Right atrium auricular region (tissue), 2 donors: ENCODE data around the gene CD6. TPM values are rescaled to one million over a fixed set of nuclear protein-coding genes. Genes with fewer than 3 reads are reported as not detected.
"Not testable (repeated sequence)": the region's sequence is repeated elsewhere in the genome, so short reads cannot be mapped to it uniquely, and the experiment has no call there.

Source experiments
- DNase-seq: peaks from one replicate; pipeline ENCODE4 v3.0.0-alpha.2; 2019; ENCODE audit warnings: low spot score
- H3K27ac ChIP-seq, 2 donors: fragments of 200-600 bp; sonication (generic); 1 replicate in 1 of 2; 2 replicates in 1 of 2; pipeline ENCODE4 v1.5.1; 2016 to 2019
- H3K27me3 ChIP-seq, 2 donors: fragments of 200-600 bp; sonication (generic); one replicate each; pipeline versions ENCODE4 v1.5.1 to v1.6.0; 2017 to 2019
- H3K36me3 ChIP-seq: fragments of 200-600 bp; sonication (generic); one replicate; pipeline ENCODE4 v1.5.1; 2016
- H3K4me1 ChIP-seq, 2 donors: fragments of 200-600 bp; sonication (generic); one replicate each; pipeline versions ENCODE4 v1.5.1 to v1.6.0; 2017 to 2019
- H3K4me3 ChIP-seq, 2 donors: fragments of 200-600 bp; sonication (generic); 1 replicate in 1 of 2; 2 replicates in 1 of 2; pipeline ENCODE4 v1.5.1; 2017 to 2019; ENCODE audit warnings: mild to moderate bottlenecking in 1 of 2, moderate library complexity in 1 of 2
- H3K9me3 ChIP-seq, 2 donors: fragments of 200-600 bp; sonication (generic); one replicate each; pipeline ENCODE4 v1.5.1; 2019
- CTCF ChIP-seq, 2 donors: fragments of 200-600 bp; sonication (generic); IDR thresholded peaks; one replicate each; pipeline ENCODE4 v1.5.1; 2019; ENCODE audit warnings: antibody characterized with exemption in 2 of 2
- total RNA-seq, 2 donors: library from RNA; depleted of rRNA; stranded (reverse); fragments of >200 nt; gene quantifications; one replicate each; pipeline ENCODE4 v1.1.0, GENCODE V29; 2016

CD6 gene
- total RNA-seq, 2 donors from 2014 or later: 0.48 to 0.79 TPM

- TF ChIP-seq CTCF (IDR thresholded peaks at IDR 0.05): no peak
- no peak overlapping the region for H3K27ac ChIP-seq
- H3K4me1 ChIP-seq: no peaks in the 10 kb centered on the region
Measured at GRCh38 chr11:61061081-61061826, 89.8 kb downstream of the CD6 start.

GRCh38 chr11:61062181-61062930 lies 90.9 kb downstream of the CD6 start:
- H3K4me3 ChIP-seq: no peak overlapping the region
- TF ChIP-seq CTCF (IDR thresholded peaks at IDR 0.05): no peak
- no peaks in the 10 kb centered on the region for H3K36me3 ChIP-seq
- no peaks in the 10 kb centered on the region for H3K27me3 ChIP-seq
- H3K9me3 ChIP-seq: no peaks in the 10 kb centered on the region
- DNase-seq: no peak
- no peaks in the 10 kb centered on the region for H3K4me1 ChIP-seq
- no peak overlapping the region for H3K27ac ChIP-seq

More at GRCh38 chr11:61061081-61061826, 89.8 kb downstream of the CD6 start:
- DNase-seq: no peak
- no peak overlapping the region for H3K4me3 ChIP-seq
- H3K27me3 ChIP-seq: no peaks in the 10 kb centered on the region
- no peaks in the 10 kb centered on the region for H3K36me3 ChIP-seq
- H3K9me3 ChIP-seq: no peaks in the 10 kb centered on the region

GRCh38 chr11:61065236-61065635 lies 93.8 kb downstream of the CD6 start:
- H3K9me3 ChIP-seq, DNase-seq, H3K4me1 ChIP-seq, H3K27me3 ChIP-seq, H3K4me3 ChIP-seq, H3K36me3 ChIP-seq, H3K27ac ChIP-seq: not testable (repeated sequence)

- H3K4me3 ChIP-seq: no peak overlapping the region
- H3K27ac ChIP-seq: no peak overlapping the region
- no peaks in the 10 kb centered on the region for H3K4me1 ChIP-seq
- H3K27me3 ChIP-seq: no peaks in the 10 kb centered on the region
- H3K9me3 ChIP-seq: no peaks in the 10 kb centered on the region
- TF ChIP-seq CTCF (IDR thresholded peaks at IDR 0.05): no peak
- no peaks in the 10 kb centered on the region for H3K36me3 ChIP-seq
- DNase-seq: no peak
Measured at GRCh38 chr11:61065955-61066638, 94.6 kb downstream of the CD6 start.

- Histone ChIP-seq H3K27me3 (no peaks in the 10 kb centered on the region), H3K4me3 (no peak overlapping the region), H3K27ac (no peak overlapping the region), H3K36me3 (no peaks in the 10 kb centered on the region), H3K4me1 (no peaks in the 10 kb centered on the region), H3K9me3 (no peaks in the 10 kb centered on the region)
- no peak for TF ChIP-seq CTCF (IDR thresholded peaks at IDR 0.05)
- DNase-seq: no peak
Measured at GRCh38 chr11:61066645-61067044, 95.2 kb downstream of the CD6 start.
